ENCODE results near the gene ATF5. TPM values are rescaled to one million over a fixed set of nuclear protein-coding genes. Genes with fewer than 3 reads are reported as not detected.

The ATF5 gene
- total and polyA plus RNA-seq, 2 of the 8 experiments (the other 6 are each of a cell fraction or from before 2014, with no cell fraction given): 6.2 to 13.1 TPM

- peak; percentile 73; the same call in 1 of the 2 replicates for TF ChIP-seq GTF2F1 (IDR thresholded peaks at IDR 0.05; ENCODE audit: borderline replicate concordance, low read depth, low read length)
- TF ChIP-seq EZH2 (IDR thresholded peaks at IDR 0.05; ENCODE audit: low read depth, low read length, severe bottlenecking): no peak
- no peak for TF ChIP-seq RBBP5 (IDR thresholded peaks at IDR 0.05; ENCODE audit: borderline replicate concordance, low read depth, low read length)
- TF ChIP-seq CEBPB (IDR thresholded peaks at IDR 0.05; ENCODE audit: low read depth, low read length): peak; percentile 32; the same call in 1 of the 2 replicates
- TF ChIP-seq GABPA (IDR thresholded peaks at IDR 0.05; ENCODE audit: borderline replicate concordance, insufficient read depth, low read length): peak; percentile 73; the same call in 1 of the 2 replicates
- no peak for TF ChIP-seq PHF8 (conservative IDR thresholded peaks at IDR 0.05; ENCODE audit: low read depth, low read length)
- TF ChIP-seq, protein P1, sequence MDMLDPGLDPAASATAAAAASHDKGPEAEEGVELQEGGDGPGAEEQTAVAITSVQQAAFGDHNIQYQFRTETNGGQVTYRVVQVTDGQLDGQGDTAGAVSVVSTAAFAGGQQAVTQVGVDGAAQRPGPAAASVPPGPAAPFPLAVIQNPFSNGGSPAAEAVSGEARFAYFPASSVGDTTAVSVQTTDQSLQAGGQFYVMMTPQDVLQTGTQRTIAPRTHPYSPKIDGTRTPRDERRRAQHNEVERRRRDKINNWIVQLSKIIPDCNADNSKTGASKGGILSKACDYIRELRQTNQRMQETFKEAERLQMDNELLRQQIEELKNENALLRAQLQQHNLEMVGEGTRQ (IDR thresholded peaks at IDR 0.05; ENCODE audit: low read length): peak; percentile 32
- peak; percentile 55; the same call in 1 of the 2 replicates for TF ChIP-seq BACH1 (IDR thresholded peaks at IDR 0.05; ENCODE audit: low read length)
- TF ChIP-seq TAF1 (IDR thresholded peaks at IDR 0.05; ENCODE audit: low read depth, low read length): peak; percentile 32; the same call in 1 of the 2 replicates
- peak; percentile 64 for TF ChIP-seq ASH2L (IDR thresholded peaks at IDR 0.05; ENCODE audit: low read length)
- TF ChIP-seq SRF (IDR thresholded peaks at IDR 0.05; ENCODE audit: low read depth, low read length): no peak
- no peak for TF ChIP-seq CHD1 (IDR thresholded peaks at IDR 0.05; ENCODE audit: low read depth, low read length)
- no peak for TF ChIP-seq SIX5 (IDR thresholded peaks at IDR 0.05; ENCODE audit: low read depth, low read length)
- TF ChIP-seq SP4 (IDR thresholded peaks at IDR 0.05; ENCODE audit: low read length): no peak
- TF ChIP-seq KDM4A (IDR thresholded peaks at IDR 0.05; ENCODE audit: low read depth, low read length, severe bottlenecking): no peak
- TF ChIP-seq BRCA1 (IDR thresholded peaks at IDR 0.05; ENCODE audit: low read depth, low read length): no peak
- no peak for TF ChIP-seq SIRT6 (IDR thresholded peaks at IDR 0.05; ENCODE audit: low read length)
- no peak for TF ChIP-seq CTBP2 (IDR thresholded peaks at IDR 0.05; ENCODE audit: borderline replicate concordance, insufficient read depth, insufficient read length, low read length)
- TF ChIP-seq NRF1 (IDR thresholded peaks at IDR 0.05; ENCODE audit: low read depth, low read length): no peak
- TF ChIP-seq KDM5A (IDR thresholded peaks at IDR 0.05; ENCODE audit: low read length): no peak
- peak; percentile 37; the same call in 1 of the 2 replicates for TF ChIP-seq TBP (IDR thresholded peaks at IDR 0.05; ENCODE audit: low read depth, low read length)
- peak; percentile 71 for TF ChIP-seq NANOG (IDR thresholded peaks at IDR 0.05; ENCODE audit: insufficient read depth, low read depth, low read length, poor library complexity, severe bottlenecking)
- peak; percentile 37; the same call in 1 of the 2 replicates for TF ChIP-seq ATF3 (IDR thresholded peaks at IDR 0.05; ENCODE audit: insufficient read depth, low read depth, low read length)
- TF ChIP-seq JUN (IDR thresholded peaks at IDR 0.05; ENCODE audit: low read depth, low read length): no peak
Measured at GRCh38 chr19:49889687-49890348, 39.2 kb upstream of the ATF5 start (continued).

All from H1 (cell line).